Measurements from ENCODE around the gene SH3GL1. TPM values are rescaled to one million over a fixed set of nuclear protein-coding genes. Genes with fewer than 3 reads are reported as not detected.
A peak's percentile ranks its signal among the peaks of the same experiment; 100 is the strongest.

SH3GL1 gene
- total and polyA plus RNA-seq, 9 of the 15 experiments (the other 6 are each of a cell fraction or from before 2014, with no cell fraction given) = 1.7 to 75.3 (median 25.7) TPM

DNA sequence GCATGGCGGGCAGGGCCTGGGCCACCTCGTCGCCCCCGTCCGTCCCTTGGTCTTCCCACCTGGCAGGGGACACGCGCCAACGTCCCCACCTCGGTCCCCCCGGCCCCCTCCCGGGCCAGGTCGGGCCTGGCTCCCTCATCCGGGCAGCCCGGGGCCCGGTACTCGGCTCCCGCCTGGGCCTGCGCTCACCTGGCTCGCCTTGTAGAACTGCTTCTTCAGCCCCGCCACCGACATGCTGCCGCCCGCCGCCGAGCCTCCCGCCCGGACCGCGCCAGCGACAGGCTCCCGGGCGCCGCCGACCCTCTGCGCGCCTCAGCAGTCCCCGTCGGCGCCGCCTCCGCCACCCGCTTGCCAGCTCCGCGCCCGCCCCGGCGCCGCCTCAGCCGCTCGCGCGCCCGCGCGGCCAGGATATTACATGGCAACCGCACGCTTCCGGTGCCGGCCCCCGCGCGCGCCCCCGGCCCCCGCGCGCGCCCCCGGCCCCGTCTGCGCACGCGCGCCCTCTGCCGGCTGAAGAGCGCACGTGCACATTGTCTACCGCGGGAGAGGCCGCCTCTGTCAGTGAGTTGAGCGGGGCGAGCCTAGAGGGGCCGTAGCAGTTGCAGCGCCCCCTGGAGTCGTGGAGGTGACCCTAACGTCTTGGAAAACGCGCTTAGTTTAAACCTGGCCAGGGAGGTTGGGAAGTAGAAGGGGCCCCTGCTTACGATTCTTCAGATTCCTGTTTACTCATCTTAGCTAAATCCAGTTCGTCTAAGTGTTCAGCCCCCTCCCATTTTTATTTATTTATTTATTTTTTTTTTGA is at the start of gene SH3GL1 (continued):
- peak; percentile 64 for TF ChIP-seq ZBTB7A (IDR thresholded peaks at IDR 0.05; ENCODE audit: borderline replicate concordance, control insufficient read depth, low read depth, low read length)
- no peak for TF ChIP-seq HNRNPH1 (optimal IDR thresholded peaks at IDR 0.05; ENCODE audit: low read depth, low read length)
- TF ChIP-seq, protein P1, sequence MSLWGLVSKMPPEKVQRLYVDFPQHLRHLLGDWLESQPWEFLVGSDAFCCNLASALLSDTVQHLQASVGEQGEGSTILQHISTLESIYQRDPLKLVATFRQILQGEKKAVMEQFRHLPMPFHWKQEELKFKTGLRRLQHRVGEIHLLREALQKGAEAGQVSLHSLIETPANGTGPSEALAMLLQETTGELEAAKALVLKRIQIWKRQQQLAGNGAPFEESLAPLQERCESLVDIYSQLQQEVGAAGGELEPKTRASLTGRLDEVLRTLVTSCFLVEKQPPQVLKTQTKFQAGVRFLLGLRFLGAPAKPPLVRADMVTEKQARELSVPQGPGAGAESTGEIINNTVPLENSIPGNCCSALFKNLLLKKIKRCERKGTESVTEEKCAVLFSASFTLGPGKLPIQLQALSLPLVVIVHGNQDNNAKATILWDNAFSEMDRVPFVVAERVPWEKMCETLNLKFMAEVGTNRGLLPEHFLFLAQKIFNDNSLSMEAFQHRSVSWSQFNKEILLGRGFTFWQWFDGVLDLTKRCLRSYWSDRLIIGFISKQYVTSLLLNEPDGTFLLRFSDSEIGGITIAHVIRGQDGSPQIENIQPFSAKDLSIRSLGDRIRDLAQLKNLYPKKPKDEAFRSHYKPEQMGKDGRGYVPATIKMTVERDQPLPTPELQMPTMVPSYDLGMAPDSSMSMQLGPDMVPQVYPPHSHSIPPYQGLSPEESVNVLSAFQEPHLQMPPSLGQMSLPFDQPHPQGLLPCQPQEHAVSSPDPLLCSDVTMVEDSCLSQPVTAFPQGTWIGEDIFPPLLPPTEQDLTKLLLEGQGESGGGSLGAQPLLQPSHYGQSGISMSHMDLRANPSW (CRISPR knock-in tag; IDR thresholded peaks at IDR 0.05) = no peak
- TF ChIP-seq TGIF2 (CRISPR knock-in tag; IDR thresholded peaks at IDR 0.05) = peak; percentile 28; the same call in 1 of the 2 replicates
- TF ChIP-seq GTF2F1 (IDR thresholded peaks at IDR 0.05; ENCODE audit: low read depth, low read length) = no peak; the same call in 1 of the 2 replicates
- TF ChIP-seq FOXP1 (CRISPR knock-in tag; IDR thresholded peaks at IDR 0.05) = peak; percentile 58; the same call in 1 of the 2 replicates
- no peak for TF ChIP-seq ELF2 (CRISPR knock-in tag; IDR thresholded peaks at IDR 0.05)
- peak; percentile 88 for TF ChIP-seq MYC (IDR thresholded peaks at IDR 0.05; ENCODE audit: low read depth, low read length)
- TF ChIP-seq MYC (CRISPR knock-in tag; IDR thresholded peaks at IDR 0.05; ENCODE audit: borderline replicate concordance, low read depth) = no peak
- TF ChIP-seq ZNF354B (CRISPR knock-in tag; IDR thresholded peaks at IDR 0.05) = no peak
- no peak for TF ChIP-seq KDM2B (CRISPR knock-in tag; IDR thresholded peaks at IDR 0.05)
- TF ChIP-seq POLR2B (IDR thresholded peaks at IDR 0.05; ENCODE audit: low read depth, partially characterized antibody) = no peak
- TF ChIP-seq, protein P2, sequence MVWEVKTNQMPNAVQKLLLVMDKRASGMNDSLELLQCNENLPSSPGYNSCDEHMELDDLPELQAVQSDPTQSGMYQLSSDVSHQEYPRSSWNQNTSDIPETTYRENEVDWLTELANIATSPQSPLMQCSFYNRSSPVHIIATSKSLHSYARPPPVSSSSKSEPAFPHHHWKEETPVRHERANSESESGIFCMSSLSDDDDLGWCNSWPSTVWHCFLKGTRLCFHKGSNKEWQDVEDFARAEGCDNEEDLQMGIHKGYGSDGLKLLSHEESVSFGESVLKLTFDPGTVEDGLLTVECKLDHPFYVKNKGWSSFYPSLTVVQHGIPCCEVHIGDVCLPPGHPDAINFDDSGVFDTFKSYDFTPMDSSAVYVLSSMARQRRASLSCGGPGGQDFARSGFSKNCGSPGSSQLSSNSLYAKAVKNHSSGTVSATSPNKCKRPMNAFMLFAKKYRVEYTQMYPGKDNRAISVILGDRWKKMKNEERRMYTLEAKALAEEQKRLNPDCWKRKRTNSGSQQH (CRISPR knock-in tag; IDR thresholded peaks at IDR 0.05) = no peak
- no peak for TF ChIP-seq IRF2 (CRISPR knock-in tag; IDR thresholded peaks at IDR 0.05)
- TF ChIP-seq, protein P3, sequence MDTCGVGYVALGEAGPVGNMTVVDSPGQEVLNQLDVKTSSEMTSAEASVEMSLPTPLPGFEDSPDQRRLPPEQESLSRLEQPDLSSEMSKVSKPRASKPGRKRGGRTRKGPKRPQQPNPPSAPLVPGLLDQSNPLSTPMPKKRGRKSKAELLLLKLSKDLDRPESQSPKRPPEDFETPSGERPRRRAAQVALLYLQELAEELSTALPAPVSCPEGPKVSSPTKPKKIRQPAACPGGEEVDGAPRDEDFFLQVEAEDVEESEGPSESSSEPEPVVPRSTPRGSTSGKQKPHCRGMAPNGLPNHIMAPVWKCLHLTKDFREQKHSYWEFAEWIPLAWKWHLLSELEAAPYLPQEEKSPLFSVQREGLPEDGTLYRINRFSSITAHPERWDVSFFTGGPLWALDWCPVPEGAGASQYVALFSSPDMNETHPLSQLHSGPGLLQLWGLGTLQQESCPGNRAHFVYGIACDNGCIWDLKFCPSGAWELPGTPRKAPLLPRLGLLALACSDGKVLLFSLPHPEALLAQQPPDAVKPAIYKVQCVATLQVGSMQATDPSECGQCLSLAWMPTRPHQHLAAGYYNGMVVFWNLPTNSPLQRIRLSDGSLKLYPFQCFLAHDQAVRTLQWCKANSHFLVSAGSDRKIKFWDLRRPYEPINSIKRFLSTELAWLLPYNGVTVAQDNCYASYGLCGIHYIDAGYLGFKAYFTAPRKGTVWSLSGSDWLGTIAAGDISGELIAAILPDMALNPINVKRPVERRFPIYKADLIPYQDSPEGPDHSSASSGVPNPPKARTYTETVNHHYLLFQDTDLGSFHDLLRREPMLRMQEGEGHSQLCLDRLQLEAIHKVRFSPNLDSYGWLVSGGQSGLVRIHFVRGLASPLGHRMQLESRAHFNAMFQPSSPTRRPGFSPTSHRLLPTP (IDR thresholded peaks at IDR 0.05; ENCODE audit: borderline replicate concordance, extremely low read depth, insufficient read length) = no peak
- peak; percentile 76 for TF ChIP-seq HMGN3 (IDR thresholded peaks at IDR 0.05; ENCODE audit: borderline replicate concordance, extremely low read depth, insufficient read length, low read depth, low read length)
- TF ChIP-seq DACH1 (IDR thresholded peaks at IDR 0.05; ENCODE audit: partially characterized antibody) = no peak
- TF ChIP-seq ZNF778 (CRISPR knock-in tag; IDR thresholded peaks at IDR 0.05) = no peak
- TF ChIP-seq, protein P4, sequence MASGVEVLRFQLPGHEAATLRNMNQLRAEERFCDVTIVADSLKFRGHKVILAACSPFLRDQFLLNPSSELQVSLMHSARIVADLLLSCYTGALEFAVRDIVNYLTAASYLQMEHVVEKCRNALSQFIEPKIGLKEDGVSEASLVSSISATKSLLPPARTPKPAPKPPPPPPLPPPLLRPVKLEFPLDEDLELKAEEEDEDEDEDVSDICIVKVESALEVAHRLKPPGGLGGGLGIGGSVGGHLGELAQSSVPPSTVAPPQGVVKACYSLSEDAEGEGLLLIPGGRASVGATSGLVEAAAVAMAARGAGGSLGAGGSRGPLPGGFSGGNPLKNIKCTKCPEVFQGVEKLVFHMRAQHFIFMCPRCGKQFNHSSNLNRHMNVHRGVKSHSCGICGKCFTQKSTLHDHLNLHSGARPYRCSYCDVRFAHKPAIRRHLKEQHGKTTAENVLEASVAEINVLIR (CRISPR knock-in tag; IDR thresholded peaks at IDR 0.05) = no peak
- TF ChIP-seq ZNF436 (CRISPR knock-in tag; IDR thresholded peaks at IDR 0.05) = no peak

All from K562 (cell line).